Stimulated activated CD8-positive, alpha-beta memory T cell treated with anti-CD3 and anti-CD28 coated beads, Interleukin-15, amount 100 ng/mL, for 48 hours (primary cell): ENCODE results near the gene TNRC6B.
"Not testable (repeated sequence)": the region's sequence is repeated elsewhere in the genome, so short reads cannot be mapped to it uniquely, and the experiment has no call there.

Source experiments
- DNase-seq, 2 donors: peaks; one replicate each; pipeline ENCODE4 v3.0.0-alpha.2; 2020; ENCODE audit warnings: low read depth in 2 of 2

The TNRC6B gene

GRCh38 chr22:40177738-40178416 lies at the start of gene TNRC6B:
TNRC6B (plus strand) TSS chr22:40177925; CDS start chr22:40178136, 211 bp downstream.
- DNase-seq: peak; percentile 59 to 63

GRCh38 chr22:40128989-40129388 lies 48.7 kb upstream of the TNRC6B start:
- no peak for DNase-seq

GRCh38 chr22:40137132-40137531 lies 40.6 kb upstream of the TNRC6B start:
- no peak for DNase-seq

- DNase-seq: no peak
These were observed 38.9 kb upstream of the TNRC6B start for GRCh38 chr22:40138866-40139265.

- no peak for DNase-seq
These were observed 30.1 kb upstream of the TNRC6B start for GRCh38 chr22:40147388-40148176.

GRCh38 chr22:40153192-40153591 lies 24.5 kb upstream of the TNRC6B start:
- DNase-seq: no peak

GRCh38 chr22:40153705-40154104 lies 24.0 kb upstream of the TNRC6B start:
- no peak for DNase-seq

- DNase-seq: no peak
These were observed 21.7 kb upstream of the TNRC6B start for GRCh38 chr22:40156001-40156516.

- DNase-seq: not testable (repeated sequence)
These were observed 21.0 kb upstream of the TNRC6B start for GRCh38 chr22:40156682-40157081.

- no peak for DNase-seq
These were observed 20.3 kb upstream of the TNRC6B start for GRCh38 chr22:40157330-40157945.

- no peak for DNase-seq
These were observed 16.5 kb upstream of the TNRC6B start for GRCh38 chr22:40161194-40161593.

GRCh38 chr22:40165537-40165936 lies 12.2 kb upstream of the TNRC6B start:
- not testable (repeated sequence) for DNase-seq

- no peak for DNase-seq
These were observed 2.0 kb upstream of the TNRC6B start for GRCh38 chr22:40175611-40176244.

- peak; percentile 64 to 65 for DNase-seq
These were observed 596 bp upstream of the TNRC6B start for GRCh38 chr22:40176921-40177737.

- DNase-seq: no peak
These were observed 988 bp downstream of the TNRC6B start for GRCh38 chr22:40178417-40179409.

GRCh38 chr22:40179526-40179925 lies 1.8 kb downstream of the TNRC6B start:
- no peak for DNase-seq

- DNase-seq: no peak
These were observed 2.7 kb downstream of the TNRC6B start for GRCh38 chr22:40180403-40180802.

GRCh38 chr22:40181323-40181722 lies 3.6 kb downstream of the TNRC6B start:
- no peak for DNase-seq

GRCh38 chr22:40182231-40182835 lies 4.6 kb downstream of the TNRC6B start:
- DNase-seq: no peak
